HG02970 (cell line): ENCODE results near the gene EYA2.
"Not testable (repeated sequence)": the region's sequence is repeated elsewhere in the genome, so short reads cannot be mapped to it uniquely, and the experiment has no call there.

Source experiments
- ATAC-seq: cut with Tn5 transposase; IDR thresholded peaks from one replicate; pipeline ENCODE4 v1.9.1; 2021; ENCODE audit warnings: mild to moderate bottlenecking, moderate library complexity, moderate number of reproducible peaks; ENCODE audit not compliant: unreplicated experiment, low FRiP score

The EYA2 gene

DNA sequence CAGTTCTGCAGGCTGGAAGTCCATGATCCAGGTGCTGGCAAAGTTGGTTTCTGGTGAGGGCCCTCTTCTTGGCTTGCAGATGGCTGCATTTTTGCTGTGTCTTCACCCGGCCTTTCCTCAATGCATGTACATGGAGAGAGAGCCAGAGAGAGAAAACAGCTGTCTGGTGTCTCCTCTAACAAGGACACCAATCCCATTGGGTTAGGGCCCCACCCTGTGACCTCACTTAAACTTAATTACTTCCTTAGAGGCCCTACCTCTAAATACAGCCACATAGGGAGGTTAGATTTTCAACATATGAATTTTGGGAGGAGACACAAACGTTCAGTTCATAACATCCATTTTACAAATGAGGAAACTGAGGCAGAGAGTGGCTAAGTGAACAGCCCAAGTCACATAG is 259.4 kb downstream of the EYA2 start:
- ATAC-seq, result no peak

DNA sequence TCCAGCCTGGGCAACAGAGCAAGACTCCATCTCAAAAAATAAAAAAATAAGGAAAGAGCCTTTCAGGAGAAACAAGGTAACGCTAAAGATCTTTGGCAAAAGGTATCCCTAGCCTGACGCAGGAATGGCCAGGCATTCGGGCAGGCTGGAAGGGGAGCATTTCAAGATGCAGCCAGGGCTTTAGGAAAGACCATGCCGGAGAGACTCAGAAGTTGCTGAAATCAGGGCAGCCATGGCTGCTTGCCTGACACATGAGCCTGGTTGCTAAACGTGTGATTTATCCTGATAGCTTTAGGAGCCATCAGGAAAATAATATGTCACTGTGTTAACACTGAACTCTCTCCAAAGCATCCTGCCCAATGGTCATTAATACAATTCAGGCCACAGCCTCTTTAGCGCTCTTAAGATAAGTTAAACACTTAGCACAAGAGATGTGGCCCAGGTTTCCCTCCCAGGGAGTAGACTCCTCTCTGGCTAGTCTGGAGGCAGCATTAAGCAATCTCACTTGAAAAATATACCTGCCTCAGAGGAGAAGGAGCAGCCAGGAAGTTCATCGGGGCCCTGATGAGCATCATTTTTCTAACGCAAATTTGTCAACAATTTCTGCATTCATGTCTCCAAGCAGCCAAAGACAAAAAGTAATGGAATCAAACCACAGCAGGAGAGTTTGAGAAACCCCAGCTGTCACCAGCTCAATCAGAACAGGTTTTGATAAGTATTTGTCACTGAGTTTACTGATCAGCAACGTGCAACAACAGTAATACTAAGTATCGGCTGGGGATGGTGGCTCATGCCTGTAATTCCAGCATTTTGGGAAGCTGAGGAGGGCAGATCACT is 261.9 kb downstream of the EYA2 start:
- no peak for ATAC-seq

DNA sequence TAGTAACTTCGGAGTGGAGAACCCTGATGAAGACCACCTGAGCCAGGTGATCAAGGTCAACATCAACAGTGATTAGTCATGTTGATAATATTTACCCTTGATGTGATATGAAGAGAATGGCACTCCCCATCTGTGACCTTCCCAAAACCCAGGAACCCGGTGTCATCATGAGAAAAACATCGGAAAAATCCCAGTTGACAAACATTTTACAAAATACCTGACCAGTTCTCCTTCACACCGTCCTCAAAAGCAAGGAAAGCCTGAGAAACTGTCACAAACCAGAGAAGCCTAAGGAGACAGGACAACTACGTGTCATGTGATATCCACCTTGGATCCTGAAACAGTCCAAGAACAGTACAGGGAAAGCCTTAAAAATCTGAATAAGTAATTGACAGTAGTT is 264.5 kb downstream of the EYA2 start:
- ATAC-seq, result no peak

DNA sequence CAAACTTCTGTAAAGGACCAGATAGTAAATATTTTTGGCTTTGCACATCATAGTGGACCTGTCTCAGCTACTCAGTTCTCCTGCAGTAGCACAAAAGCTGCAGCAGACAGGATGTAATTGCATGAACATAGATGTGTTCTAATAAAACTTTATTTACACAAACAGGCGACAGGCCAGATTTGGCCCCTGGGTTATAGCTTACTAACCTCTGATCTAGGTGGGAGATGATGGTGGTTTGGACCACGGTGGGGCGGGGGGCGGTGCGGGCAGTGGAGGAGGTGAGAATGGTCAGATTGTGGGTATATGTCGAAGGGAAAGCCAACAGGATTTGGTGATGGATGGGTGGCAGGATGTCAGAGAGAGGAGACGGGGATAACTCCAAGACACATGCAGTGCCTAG is 265.6 kb downstream of the EYA2 start:
- no peak for ATAC-seq

DNA sequence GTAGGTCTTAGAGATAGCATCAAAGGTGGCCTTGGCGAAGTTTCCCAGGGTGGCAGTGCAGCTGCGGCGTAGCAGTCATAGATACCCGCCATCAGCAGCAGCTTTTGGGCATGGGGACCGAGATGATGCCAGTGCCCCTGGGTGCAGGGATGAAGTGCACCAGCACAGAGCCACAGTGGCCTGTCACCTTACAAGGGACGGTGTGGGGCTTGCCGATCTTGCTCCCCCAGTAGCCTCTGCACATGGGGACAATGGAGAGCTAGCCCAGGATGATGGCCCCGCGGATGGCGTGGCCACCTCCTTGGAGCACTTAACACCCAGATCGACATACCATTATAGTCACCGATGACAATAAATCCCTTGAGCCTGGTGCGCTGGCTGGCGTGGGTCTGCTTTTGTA is 266.3 kb downstream of the EYA2 start:
- ATAC-seq, result no peak

DNA sequence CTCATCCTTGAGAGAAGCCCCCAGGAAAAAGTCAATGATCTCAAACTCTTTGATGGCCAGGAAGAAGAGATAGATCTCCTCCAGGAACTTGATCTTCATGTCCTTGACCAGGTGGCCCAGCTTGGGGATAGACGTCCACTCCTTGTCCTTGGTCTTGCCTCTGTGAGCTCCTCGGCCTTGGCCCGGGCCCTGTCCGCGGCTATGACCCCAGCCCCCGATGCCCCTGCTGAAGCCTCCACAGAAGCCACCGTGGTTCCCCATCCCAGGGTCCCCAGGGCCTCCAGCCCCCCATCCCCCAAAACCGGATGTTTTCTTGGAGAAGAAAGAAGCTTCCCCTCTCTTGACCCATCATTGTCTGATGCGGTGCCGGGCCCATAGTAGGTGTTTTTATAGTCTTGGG is 266.8 kb downstream of the EYA2 start:
- ATAC-seq, result no peak

DNA sequence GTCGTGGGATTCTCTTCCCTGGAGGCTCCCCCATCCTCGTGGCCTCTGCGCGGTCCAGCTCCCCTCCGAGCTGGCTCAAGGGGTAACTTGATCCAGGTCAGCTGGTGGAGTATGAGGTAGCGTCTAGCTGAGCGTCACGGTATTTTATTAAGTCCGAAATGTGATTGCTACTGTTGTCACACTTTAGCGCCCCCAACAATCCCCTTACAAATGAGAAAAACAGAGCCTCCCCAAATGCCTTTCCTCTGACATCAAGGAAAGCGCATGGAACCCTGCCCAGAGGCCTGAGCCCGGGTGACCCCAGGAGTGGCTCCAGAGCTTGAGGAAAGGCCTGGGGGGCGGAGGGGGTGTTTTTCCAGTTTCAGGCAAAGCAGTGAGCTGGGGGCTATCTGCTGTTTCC is 269.5 kb downstream of the EYA2 start:
- no peak for ATAC-seq

DNA sequence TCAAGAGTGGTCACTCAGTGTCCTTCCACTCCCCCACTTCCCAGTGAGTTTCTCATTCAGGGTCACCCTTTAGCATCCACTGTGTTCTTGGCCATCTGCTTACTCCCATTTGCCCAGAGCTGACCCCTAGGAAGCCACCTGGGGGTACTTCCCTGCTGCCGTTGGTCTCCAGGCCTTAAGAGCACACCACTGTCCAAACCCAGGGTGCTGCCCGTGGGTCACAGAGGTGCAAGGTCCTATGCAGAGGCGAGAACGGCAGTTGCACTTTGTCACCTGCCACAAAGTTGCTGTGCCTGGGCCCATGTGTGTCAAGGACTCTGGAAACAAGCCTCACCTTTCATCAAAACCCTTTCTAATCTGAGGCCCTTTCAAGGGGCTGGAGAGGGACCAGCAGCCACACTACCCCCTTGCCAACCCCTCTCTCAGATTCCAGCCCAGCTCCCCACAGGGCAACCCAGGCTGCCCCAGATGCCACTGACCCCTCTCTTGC is 270.8 kb downstream of the EYA2 start:
- ATAC-seq, result no peak

DNA sequence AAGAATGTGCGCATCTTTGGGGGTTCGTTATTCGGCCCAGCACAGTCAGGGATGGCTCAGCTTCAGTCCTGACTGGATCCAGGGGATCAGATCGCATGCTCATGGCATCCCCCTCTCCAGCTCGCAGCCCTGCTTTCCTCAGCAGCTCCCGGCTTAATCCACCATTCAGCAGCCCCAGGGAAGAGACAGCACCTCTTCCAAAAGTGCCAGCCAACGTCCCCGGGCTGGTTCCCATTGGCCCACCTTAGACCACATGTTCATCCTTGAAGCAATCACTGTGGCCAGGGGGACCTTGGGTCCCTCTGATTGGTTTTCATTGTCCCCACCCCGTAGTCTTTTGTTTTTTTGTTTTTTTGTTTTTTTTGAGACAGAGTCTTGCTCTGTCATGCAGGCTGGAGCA is 273.2 kb downstream of the EYA2 start:
- ATAC-seq, result no peak

DNA sequence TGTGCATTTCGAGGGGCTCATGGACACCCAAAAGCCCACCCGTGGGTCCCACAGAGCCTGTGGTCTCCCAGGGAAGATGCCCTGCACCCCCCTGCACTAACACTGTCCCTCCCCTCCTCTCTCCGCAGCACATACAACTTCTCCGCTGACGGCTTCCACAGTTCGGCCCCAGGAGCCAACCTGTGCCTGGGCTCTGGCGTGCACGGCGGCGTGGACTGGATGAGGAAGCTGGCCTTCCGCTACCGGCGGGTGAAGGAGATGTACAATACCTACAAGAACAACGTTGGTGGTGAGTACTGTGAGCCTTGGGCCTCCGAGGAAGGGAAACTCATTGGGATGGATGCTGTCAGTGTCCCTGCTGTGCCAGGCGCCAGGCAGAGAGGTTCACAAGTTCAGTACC is 277.9 kb downstream of the EYA2 start:
- no peak for ATAC-seq

DNA sequence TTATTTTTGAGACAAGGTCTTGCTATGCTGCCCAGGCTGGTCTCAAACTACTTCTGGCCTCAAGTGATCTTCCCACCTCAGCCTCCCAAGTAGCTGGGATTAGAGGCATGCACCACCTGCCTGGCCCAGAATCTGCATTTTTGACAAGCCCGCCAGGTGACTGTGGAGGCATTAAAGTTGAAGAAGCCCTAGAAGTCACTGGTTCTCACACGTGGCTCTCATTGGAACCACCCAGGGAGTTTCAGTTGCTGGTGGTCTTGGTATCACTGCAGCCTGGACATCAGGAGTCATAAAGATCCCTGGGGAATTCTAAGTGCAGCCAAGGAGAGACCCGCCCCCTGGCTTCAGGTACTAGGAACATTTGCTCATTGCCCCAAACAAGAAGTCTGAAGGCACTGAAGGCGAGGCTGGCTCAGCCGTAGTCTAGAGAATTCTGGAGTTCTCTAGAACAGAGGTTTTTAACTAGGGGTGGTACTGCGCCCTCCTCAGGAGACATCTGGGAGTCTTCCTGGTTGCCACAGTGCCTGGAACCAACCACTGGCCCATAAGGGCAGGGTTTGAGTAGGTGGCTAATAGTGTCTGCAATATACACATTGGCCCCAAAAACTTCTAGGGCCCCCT is 279.1 kb downstream of the EYA2 start:
- no peak for ATAC-seq

DNA sequence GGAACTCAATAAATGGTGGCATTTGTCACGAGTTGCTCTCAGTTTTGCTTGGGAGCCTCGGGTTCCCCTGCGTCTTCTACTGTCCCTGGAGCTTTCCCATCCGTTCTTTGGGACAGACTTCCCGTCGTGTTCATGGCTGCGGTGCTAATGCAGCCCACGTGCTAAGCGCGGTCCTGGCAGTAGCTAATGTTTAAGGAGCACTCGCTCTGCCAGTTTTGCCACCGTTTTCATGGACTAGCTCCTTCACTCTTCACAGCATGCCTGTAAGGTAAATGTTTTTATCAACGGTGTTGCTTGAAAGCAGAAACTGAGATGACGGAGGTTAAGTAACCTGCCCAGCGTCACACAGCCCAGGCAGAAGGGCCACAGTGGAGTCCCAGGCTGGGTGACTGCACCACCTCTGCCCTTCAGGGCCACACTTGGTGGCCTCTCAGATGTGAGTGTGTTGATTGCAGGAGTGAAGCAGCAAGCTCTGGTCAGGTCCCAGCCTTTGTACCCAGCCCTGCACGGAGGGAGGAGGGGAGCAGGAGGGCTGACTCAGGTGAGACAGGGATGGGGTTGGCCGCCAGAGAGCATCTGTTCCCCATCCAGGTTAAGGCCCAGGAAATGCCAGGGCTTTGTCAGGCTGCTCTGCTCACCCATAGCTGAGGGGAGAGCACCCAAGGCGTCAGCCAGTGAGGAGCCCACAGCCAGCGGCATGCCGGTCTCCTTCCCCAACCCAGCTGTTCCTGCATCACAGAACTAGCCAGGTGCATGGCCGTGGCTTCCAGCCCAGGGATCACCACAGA is 280.0 kb downstream of the EYA2 start:
- no peak for ATAC-seq

DNA sequence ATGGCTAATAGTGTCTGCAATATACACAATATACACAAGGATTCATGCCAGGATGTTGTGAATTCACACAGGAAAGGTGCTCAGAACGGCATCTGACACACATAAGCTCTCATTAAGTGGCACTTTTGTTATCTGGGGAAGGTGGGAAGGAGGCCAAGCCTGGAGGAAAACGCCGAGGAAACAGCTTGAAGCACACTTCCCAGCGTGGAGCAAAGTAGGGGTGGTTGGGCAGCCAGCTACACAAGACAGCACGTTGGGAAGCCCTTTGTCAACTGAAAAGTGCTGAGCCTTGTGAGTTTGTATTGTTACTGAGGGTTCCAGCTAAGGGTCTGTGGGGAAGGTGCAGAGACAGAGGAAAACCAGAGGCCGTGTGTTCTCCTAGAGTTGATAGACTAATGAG is 280.9 kb downstream of the EYA2 start:
- no peak for ATAC-seq

DNA sequence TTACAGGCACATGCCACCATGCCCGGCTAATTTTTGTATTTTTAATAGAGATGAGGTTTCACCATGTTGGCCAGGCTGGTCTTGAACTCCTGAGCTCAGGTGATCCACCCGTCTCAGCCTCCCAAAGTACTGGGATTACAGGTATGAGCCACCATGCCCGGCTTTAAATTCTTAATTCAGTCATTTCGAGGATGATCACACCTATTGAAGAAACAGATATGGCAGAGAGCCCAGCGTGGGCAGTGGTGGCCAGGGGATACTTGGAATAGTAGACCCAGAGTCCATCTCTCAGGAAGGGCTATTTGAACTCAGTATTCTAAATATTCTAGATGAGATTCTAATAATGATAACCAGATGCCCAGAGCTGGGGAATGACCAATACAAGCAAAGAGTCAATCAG is 281.6 kb downstream of the EYA2 start:
- not testable (repeated sequence) for ATAC-seq

DNA sequence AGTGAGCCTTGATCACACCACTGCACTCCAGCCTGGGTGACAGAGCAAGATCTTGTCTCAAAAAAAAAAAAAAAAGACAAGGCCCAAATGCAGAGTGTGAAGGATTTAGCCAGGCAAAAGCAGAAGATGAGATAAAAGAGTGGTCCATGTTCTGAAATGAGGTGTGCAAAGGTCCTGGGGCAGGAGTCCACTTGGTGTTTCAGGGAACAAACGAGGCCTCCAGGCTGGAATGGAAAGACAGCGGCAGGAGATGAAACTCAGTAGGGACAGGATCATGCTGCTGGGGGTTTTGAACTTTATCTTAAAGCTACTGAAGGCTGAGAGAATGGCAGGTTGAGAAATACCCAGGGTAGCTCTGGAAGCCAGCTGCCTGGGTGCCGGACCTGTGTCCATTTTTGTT is 283.6 kb downstream of the EYA2 start:
- no peak for ATAC-seq

DNA sequence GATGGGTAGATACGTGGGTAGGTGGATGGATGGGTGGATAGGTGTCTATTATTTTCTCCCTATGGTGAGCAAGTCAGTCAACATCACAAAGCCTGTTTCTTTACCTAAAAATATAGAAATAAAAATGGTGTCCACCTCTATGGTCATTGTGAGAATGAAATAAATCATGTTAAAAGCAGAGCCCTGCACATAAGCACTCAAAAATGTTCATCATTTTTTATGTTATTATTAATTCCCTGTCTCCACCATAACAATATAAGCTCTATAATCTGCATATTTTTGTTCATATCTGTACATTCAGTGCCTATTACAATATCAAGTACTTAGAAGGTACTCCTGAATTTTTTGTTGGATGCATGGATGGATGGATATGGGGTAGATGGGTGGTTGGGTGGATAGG is 284.2 kb downstream of the EYA2 start:
- no peak for ATAC-seq

DNA sequence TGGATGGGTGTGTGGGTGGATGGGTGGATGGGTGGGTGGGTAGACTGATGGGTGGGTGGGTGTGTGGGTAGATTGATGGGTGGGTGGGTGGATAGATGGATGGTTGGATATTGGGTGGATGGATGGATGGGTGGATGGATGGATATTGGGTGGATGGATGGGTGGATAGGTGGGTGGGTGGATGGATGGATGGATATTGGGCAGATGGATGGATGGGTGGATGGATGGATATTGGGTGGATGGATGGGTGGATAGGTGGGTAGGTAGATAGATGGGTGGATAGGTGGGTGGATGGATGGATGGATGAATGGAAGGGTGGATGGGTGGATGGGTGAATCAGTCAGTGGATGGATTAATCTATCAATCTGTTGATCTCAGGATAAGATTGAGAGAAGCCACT is 284.6 kb downstream of the EYA2 start:
- no peak for ATAC-seq

DNA sequence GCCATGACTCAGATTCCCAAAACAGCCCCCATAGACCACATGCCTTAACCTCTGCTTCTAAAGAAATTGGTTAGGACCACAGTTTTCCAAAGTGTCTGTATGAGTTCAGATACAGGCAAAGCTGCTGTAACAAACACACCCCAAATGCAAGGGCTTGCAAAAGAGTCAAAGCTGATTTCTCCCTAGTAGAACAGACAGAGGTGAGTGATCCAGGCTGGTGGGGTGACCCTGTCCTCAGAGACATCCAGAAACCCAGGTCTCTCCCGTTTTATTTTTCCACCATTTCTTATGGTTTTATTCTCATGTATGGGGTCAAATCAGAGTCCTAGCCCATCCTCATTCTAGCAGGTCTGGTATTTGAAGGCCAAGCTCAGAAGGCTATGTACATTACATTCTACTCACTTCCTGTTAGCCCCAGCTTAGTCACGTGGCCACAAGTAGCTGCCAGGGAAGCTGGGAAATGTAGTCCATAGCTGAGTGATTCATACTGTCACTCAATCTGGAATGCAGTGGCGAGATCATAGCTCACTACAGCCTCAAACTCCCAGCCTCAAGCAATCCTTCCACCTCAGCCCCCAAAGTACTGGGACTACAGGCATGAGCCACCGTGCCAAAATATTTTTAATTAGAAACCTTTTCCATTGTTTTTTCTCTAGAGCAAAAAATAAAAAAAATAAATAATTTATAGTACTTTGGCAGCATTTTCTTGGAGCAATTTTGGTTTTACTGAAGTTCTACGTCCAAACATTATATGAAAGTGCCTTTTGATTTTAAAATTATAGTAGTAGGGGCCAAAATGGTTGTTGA is 286.6 kb downstream of the EYA2 start:
- ATAC-seq, result no peak

DNA sequence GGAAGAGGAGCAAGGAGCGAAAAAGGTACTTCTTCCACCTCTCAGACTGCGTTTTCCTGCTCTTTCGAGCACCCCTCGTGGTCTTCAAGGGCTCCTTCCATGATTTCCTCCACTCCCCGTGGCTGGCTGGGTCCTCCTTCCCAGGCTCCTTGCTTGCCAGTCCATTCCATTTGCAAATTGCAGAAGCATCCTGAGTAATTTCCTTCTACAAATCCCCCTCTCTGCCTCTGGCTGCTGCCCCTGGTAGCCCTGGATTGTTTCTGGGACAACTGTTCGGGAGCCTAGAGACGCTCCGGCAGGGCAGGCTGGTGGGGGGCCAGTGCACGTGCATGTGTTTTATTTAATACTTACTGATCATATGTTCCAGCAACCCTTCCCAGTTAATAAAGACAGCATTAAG is 288.7 kb downstream of the EYA2 start:
- no peak for ATAC-seq

DNA sequence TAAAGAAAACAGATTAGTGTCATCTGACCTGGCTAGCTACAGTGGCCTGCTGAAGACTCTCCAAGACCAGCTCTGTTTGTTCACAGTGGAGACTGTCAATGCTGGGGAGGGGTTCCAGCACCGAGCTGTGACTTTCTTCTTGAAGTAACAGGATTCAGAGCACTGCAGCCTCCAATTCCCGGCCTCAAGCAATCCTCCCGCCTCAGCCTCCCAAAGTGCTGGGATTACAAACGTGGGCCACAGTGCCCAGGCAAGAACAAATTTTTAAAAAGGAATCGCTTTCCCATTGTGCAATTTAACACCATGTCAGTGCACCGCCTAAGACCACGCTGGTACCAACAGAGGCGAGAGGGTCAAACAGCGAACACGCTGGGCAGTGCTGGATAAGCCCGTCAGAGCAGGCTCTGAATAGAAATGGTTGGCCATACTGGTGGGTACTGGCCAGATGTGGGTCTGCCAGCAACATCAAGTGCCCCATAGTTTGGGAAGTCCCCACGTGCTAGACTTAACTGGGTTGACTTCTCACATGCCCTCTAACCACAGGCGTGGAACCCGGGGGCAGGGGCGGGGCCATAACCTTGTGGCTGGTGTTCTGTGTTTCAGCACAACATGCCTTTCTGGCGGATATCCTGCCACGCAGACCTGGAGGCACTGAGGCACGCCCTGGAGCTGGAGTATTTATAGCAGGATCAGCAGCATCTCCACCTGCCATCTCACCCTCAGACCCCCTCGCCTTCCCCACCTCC is 293.0 kb downstream of the EYA2 start:
- ATAC-seq, result no peak
